GM10248 (cell line): ENCODE results near the gene KMO.

Experiments used
- CTCF ChIA-PET: fragments of 300-600 bp; sonication (Branson Sonifier 250); formaldehyde crosslinking; extraction: SDS; loops from one replicate; lab custom pipeline; 2021; ENCODE audit warnings: antibody characterized with exemption; lab: Yijun Ruan, JAX
- POLR2A ChIA-PET: fragments of 350-650 bp; sonication (Branson Sonifier 250); formaldehyde crosslinking; extraction: SDS; loops from one replicate; lab custom pipeline; 2020; ENCODE audit warnings: antibody characterized with exemption; lab: Yijun Ruan, JAX
- DNase-seq: peaks from one replicate; pipeline ENCODE4 v3.0.0; 2012; ENCODE audit errors: extremely low spot score
- CTCF ChIP-seq: IDR thresholded peaks from 2 replicates; pipeline ENCODE4 v1.5.1; 2012; ENCODE audit warnings: mild to moderate bottlenecking, low read depth; ENCODE audit errors: extremely low read depth, missing control alignments, control extremely low read depth

Gene KMO

GRCh38 chr1:241589521-241589920 lies 57.3 kb downstream of the KMO start:
- ChIA-PET POLR2A (no interaction called here), CTCF (interaction anchor here (1.2 to 5.4 kb wide), 4 partner anchors 10 to 40 kb away, joined by 3 to 37 read pairs (median 8); no protein-coding TSS in a partner anchor)
- no peak for TF ChIP-seq CTCF
- no peak for DNase-seq

GRCh38 chr1:241590719-241591118 lies 58.5 kb downstream of the KMO start:
- TF ChIP-seq CTCF = no peak
- CTCF ChIA-PET = interaction anchor here (1.0 to 5.4 kb wide), 6 partner anchors 11 to 46 kb away, joined by 3 to 37 read pairs (median 7); no protein-coding TSS in a partner anchor
- no peak for DNase-seq
- POLR2A ChIA-PET = no interaction called here

GRCh38 chr1:241591317-241591716 lies 59.1 kb downstream of the KMO start:
- POLR2A ChIA-PET = no interaction called here
- DNase-seq = no peak
- CTCF ChIA-PET = interaction anchor here (1.0 to 5.4 kb wide), 7 partner anchors 9 to 46 kb away, joined by 3 to 37 read pairs (median 6); no protein-coding TSS in a partner anchor
- TF ChIP-seq CTCF = no peak

GRCh38 chr1:241591736-241592135 lies 59.6 kb downstream of the KMO start:
- POLR2A ChIA-PET = no interaction called here
- TF ChIP-seq CTCF = no peak
- CTCF ChIA-PET = interaction anchor here (1.0 to 5.4 kb wide), 5 partner anchors 9 to 30 kb away, joined by 3 to 37 read pairs (median 6); no protein-coding TSS in a partner anchor
- DNase-seq = no peak

GRCh38 chr1:241592273-241592958 lies 60.2 kb downstream of the KMO start:
- ChIA-PET POLR2A (no interaction called here), CTCF (interaction anchor here (1.3 to 5.4 kb wide), 3 partner anchors 10 to 19 kb away, joined by 6 to 37 read pairs (median 8); no protein-coding TSS in a partner anchor)
- DNase-seq = no peak
- TF ChIP-seq CTCF = no peak

- ChIA-PET CTCF (interaction anchor here (5.4 kb wide), 1 partner anchor 18 kb away, joined by 37 read pairs; no protein-coding TSS in a partner anchor), POLR2A (no interaction called here)
- no peak for DNase-seq
- no peak for TF ChIP-seq CTCF
Measured at GRCh38 chr1:241593186-241593585, 61.0 kb downstream of the KMO start.
